MM.1S (cell line): ENCODE results near the gene SACS.

Experiments
- DNase-seq: peaks from one replicate; pipeline ENCODE4 v3.0.0-alpha.2; 2015
- H2AFZ ChIP-seq: fragments of 300-600 bp; sonication (generic); 2 replicates; pipeline ENCODE4 v1.6.0; 2016; ENCODE audit warnings: antibody characterized with exemption, low read length
- H3F3A ChIP-seq: fragments of 300-600 bp; sonication (generic); 2 replicates; pipeline ENCODE4 v1.6.1; 2016; ENCODE audit warnings: mild to moderate bottlenecking, antibody characterized with exemption, low read length, moderate library complexity, mixed read lengths; ENCODE audit not compliant: insufficient read depth
- H3K27ac ChIP-seq: fragments of 300-600 bp; sonication (generic); 2 replicates; pipeline ENCODE4 v1.5.1; 2016; ENCODE audit warnings: mild to moderate bottlenecking, low read length
- H3K27me3 ChIP-seq: fragments of 300-600 bp; sonication (generic); replicated peaks from 2 replicates; pipeline ENCODE4 v1.6.0; 2016; ENCODE audit warnings: low read length; ENCODE audit not compliant: insufficient read depth
- H3K36me3 ChIP-seq: fragments of 300-600 bp; sonication (generic); replicated peaks from 2 replicates; pipeline ENCODE4 v1.6.1; 2016; ENCODE audit warnings: mild to moderate bottlenecking, low read length, mixed read lengths; ENCODE audit not compliant: insufficient read depth
- H3K4me1 ChIP-seq: fragments of 300-600 bp; sonication (generic); 2 replicates; pipeline ENCODE4 v1.6.1; 2016; ENCODE audit warnings: low read length, mixed read lengths
- H3K4me2 ChIP-seq: fragments of 300-600 bp; sonication (generic); 2 replicates; pipeline ENCODE4 v1.6.0; 2016; ENCODE audit warnings: low read depth, low read length
- H3K4me3 ChIP-seq: fragments of 300-600 bp; sonication (generic); 2 replicates; pipeline ENCODE4 v1.5.1; 2016; ENCODE audit warnings: low read length, mixed read lengths
- H3K79me2 ChIP-seq: fragments of 300-600 bp; sonication (generic); 2 replicates; pipeline ENCODE4 v1.6.1; 2016; ENCODE audit warnings: mixed run types, low read length, mixed read lengths
- H3K9ac ChIP-seq: fragments of 300-600 bp; sonication (generic); 2 replicates; pipeline ENCODE4 v1.6.1; 2016; ENCODE audit warnings: low read length, mixed read lengths
- H3K9me2 ChIP-seq: fragments of 300-600 bp; sonication (generic); replicated peaks from 2 replicates; pipeline ENCODE4 v1.6.1; 2016; ENCODE audit warnings: mild to moderate bottlenecking, low read length, mixed read lengths; ENCODE audit not compliant: insufficient read depth
- H3K9me3 ChIP-seq: fragments of 300-600 bp; sonication (generic); replicated peaks from 2 replicates; pipeline ENCODE4 v1.6.1; 2016; ENCODE audit warnings: mild to moderate bottlenecking, low read length, mixed read lengths; ENCODE audit not compliant: insufficient read depth
- H4K20me1 ChIP-seq: fragments of 300-600 bp; sonication (generic); 2 replicates; pipeline ENCODE4 v1.6.1; 2016; ENCODE audit warnings: mild to moderate bottlenecking, low read length, moderate library complexity, mixed read lengths; ENCODE audit not compliant: insufficient read depth
- CTCF ChIP-seq: fragments of 300-600 bp; sonication (generic); IDR thresholded peaks from 2 replicates; pipeline ENCODE4 v1.5.1; 2016; ENCODE audit warnings: antibody characterized with exemption, low read length, mixed read lengths
- EZH2 ChIP-seq: fragments of 300-600 bp; sonication (generic); optimal IDR thresholded peaks from 2 replicates; pipeline ENCODE3; 2017; ENCODE audit warnings: low read depth, mild to moderate bottlenecking, antibody characterized with exemption, low read length, mixed read lengths
- EZH2phosphoT487 ChIP-seq: fragments of 300-600 bp; sonication (generic); IDR thresholded peaks from 2 replicates; pipeline ENCODE4 v1.6.1; 2018; ENCODE audit warnings: antibody characterized with exemption, low read length

Gene SACS

GRCh38 chr13:23473221-23473620, 39.7 kb upstream of the SACS start:
- TF ChIP-seq EZH2phosphoT487 (no peak), CTCF (no peak), EZH2 (no peak)
- no peaks in the 10 kb centered on the region for H3K36me3 ChIP-seq
- H3K27me3 ChIP-seq, result no peaks in the 10 kb centered on the region
- no peaks in the 10 kb centered on the region for H3K79me2 ChIP-seq
- no peaks in the 10 kb centered on the region for H3K4me1 ChIP-seq
- no peaks in the 10 kb centered on the region for H3K9me2 ChIP-seq
- H3K4me2 ChIP-seq, result no peak overlapping the region
- no peak for DNase-seq
- no peak overlapping the region for H3K9ac ChIP-seq
- H3K9me3 ChIP-seq, result no peaks in the 10 kb centered on the region
- no peaks in the 10 kb centered on the region for H4K20me1 ChIP-seq
- no peaks in the 10 kb centered on the region for H3F3A ChIP-seq
- H3K27ac ChIP-seq, result no peak overlapping the region
- no peak overlapping the region for H2AFZ ChIP-seq
- H3K4me3 ChIP-seq, result no peak overlapping the region

- DNase-seq, result no peak
- no peaks in the 10 kb centered on the region for H4K20me1 ChIP-seq
- H3K4me2 ChIP-seq, result no peak overlapping the region
- H3K9ac ChIP-seq, result no peak overlapping the region
- no peaks in the 10 kb centered on the region for H3F3A ChIP-seq
- H3K27ac ChIP-seq, result no peak overlapping the region
- peaks cover 5% of the 10 kb centered on the region; the same call in 1 of the 2 replicates for H3K4me1 ChIP-seq
- H2AFZ ChIP-seq, result no peak overlapping the region
- H3K9me3 ChIP-seq, result no peaks in the 10 kb centered on the region
- H3K27me3 ChIP-seq, result no peaks in the 10 kb centered on the region
- no peak overlapping the region for H3K4me3 ChIP-seq
- no peak for TF ChIP-seq EZH2
- TF ChIP-seq EZH2phosphoT487, result no peak
- no peak for TF ChIP-seq CTCF
- H3K36me3 ChIP-seq, result no peaks in the 10 kb centered on the region
- H3K79me2 ChIP-seq, result no peaks in the 10 kb centered on the region
- H3K9me2 ChIP-seq, result no peaks in the 10 kb centered on the region
Observed at GRCh38 chr13:23472189-23472588, 38.7 kb upstream of the SACS start.

- Histone ChIP-seq H3K79me2 (no peaks in the 10 kb centered on the region), H3K36me3 (no peaks in the 10 kb centered on the region), H3K27ac (no peak overlapping the region), H3K4me2 (no peak overlapping the region), H3K4me3 (no peak overlapping the region), H3K27me3 (no peaks in the 10 kb centered on the region), H3K4me1 (peaks cover 7% of the 10 kb centered on the region; the same call in 1 of the 2 replicates), H3F3A (no peaks in the 10 kb centered on the region), H4K20me1 (no peaks in the 10 kb centered on the region), H3K9me3 (no peaks in the 10 kb centered on the region), H2AFZ (no peak overlapping the region), H3K9ac (no peak overlapping the region), H3K9me2 (no peaks in the 10 kb centered on the region)
- TF ChIP-seq CTCF, result no peak
- no peak for TF ChIP-seq EZH2phosphoT487
- no peak for TF ChIP-seq EZH2
- no peak for DNase-seq
Observed at GRCh38 chr13:23470790-23471614, 37.5 kb upstream of the SACS start.
